GM12891 (cell line): ENCODE measurements around the gene OPCML.

Experiments
- POLR2A ChIP-seq: IDR thresholded peaks from 2 replicates; pipeline ENCODE4 v1.6.1; 2011; ENCODE audit warnings: low read depth, low read length, control low read depth
- POLR2AphosphoS5 ChIP-seq: IDR thresholded peaks from 2 replicates; pipeline ENCODE4 v1.6.1; 2011; ENCODE audit warnings: low read depth, low read length, control low read depth

DNA sequence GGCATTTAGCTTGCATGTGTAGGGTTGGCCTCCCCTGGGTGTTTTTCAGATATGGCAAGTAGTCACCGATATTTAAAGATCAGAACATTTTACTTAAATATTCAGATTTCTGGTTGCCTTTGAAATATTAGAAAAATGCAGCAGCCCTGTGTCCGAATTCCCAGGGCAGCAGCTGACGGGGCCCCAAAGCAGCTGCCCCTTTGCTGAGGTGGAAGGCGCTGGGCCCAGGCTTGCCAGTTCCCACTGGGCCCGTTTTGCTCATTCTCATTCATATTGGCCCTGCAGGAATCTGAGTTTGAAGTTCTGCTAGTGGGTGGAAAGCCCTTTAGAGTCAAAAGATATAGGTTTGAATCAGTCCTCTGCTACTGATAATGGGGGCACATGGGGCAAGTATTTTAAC lies 692.1 kb downstream of the OPCML start:
- no peak for TF ChIP-seq POLR2A
- no peak for TF ChIP-seq POLR2AphosphoS5
